HepG2 (cell line): Measurements from ENCODE around the gene FDPS. TPM values are rescaled to one million over a fixed set of nuclear protein-coding genes. Genes with fewer than 3 reads are reported as not detected.

ENCODE experiments used
- ARNT2 ChIP-seq: sonication (generic); formaldehyde crosslinking; IDR thresholded peaks from 2 replicates; pipeline ENCODE4 v1.8.0; 2022; ENCODE audit warnings: mild to moderate bottlenecking, low read depth, missing genetic modification reagents, moderate library complexity
- ELF1 ChIP-seq: sonication (generic); formaldehyde crosslinking; IDR thresholded peaks from 2 replicates; pipeline ENCODE4 v1.4.0; 2020; ENCODE audit warnings: missing genetic modification reagents
- FOXP4 ChIP-seq: sonication (generic); formaldehyde crosslinking; IDR thresholded peaks from 2 replicates; pipeline ENCODE4 v1.4.0; 2020; ENCODE audit warnings: missing genetic modification reagents
- HNF1A ChIP-seq, 2 experiments: sonication (generic) in 1 of 2; formaldehyde crosslinking in 1 of 2; IDR thresholded peaks; 2 replicates each; pipeline versions ENCODE4 v1.4.0 to v1.6.1; 2016 to 2020; ENCODE audit warnings: borderline replicate concordance in 1 of 2, low read depth in 1 of 2, mild to moderate bottlenecking in 1 of 2, missing genetic modification reagents in 1 of 2
- LRRFIP1 ChIP-seq: sonication (generic); formaldehyde crosslinking; conservative IDR thresholded peaks from 2 replicates; pipeline ENCODE4 v1.4.0; 2020; ENCODE audit warnings: missing genetic modification reagents
- MED13 ChIP-seq: sonication (generic); formaldehyde crosslinking; IDR thresholded peaks from 2 replicates; pipeline ENCODE4 v1.5.0; 2020; ENCODE audit warnings: missing genetic modification reagents
- MED8 ChIP-seq: sonication (generic); formaldehyde crosslinking; IDR thresholded peaks from 2 replicates; pipeline ENCODE4 v1.8.1; 2023; ENCODE audit warnings: mild to moderate bottlenecking, missing genetic modification reagents; ENCODE audit not compliant: insufficient replicate concordance
- NFYC ChIP-seq: IDR thresholded peaks from 2 replicates; pipeline ENCODE4 v1.6.1; 2016; ENCODE audit warnings: missing genetic modification reagents, missing compliant biosample characterization
- RELA ChIP-seq: sonication (generic); formaldehyde crosslinking; IDR thresholded peaks from 2 replicates; pipeline ENCODE4 v1.4.0; 2020; ENCODE audit warnings: missing genetic modification reagents
- RNF2 ChIP-seq: fragments of 450-650 bp; conservative IDR thresholded peaks from 2 replicates; pipeline ENCODE4 v1.6.1; 2016; ENCODE audit warnings: low read depth
- SNAPC2 ChIP-seq: sonication (generic); formaldehyde crosslinking; IDR thresholded peaks from 2 replicates; pipeline ENCODE4 v1.8.1; 2022; ENCODE audit warnings: mild to moderate bottlenecking, missing genetic modification reagents
- SOX6 ChIP-seq, 2 experiments: fragments of 450-650 bp in 1 of 2; sonication (generic) in 1 of 2; formaldehyde crosslinking in 1 of 2; IDR thresholded peaks; 2 replicates each; pipeline versions ENCODE4 v1.4.0 to v1.6.1; 2017 to 2020; ENCODE audit warnings: antibody characterized with exemption in 1 of 2, mild to moderate bottlenecking in 1 of 2, missing genetic modification reagents in 1 of 2
- YEATS4 ChIP-seq: sonication (generic); formaldehyde crosslinking; IDR thresholded peaks from 2 replicates; pipeline ENCODE4 v1.4.0; 2020; ENCODE audit warnings: missing genetic modification reagents, borderline replicate concordance
- ZFP36L1 ChIP-seq: sonication (generic); formaldehyde crosslinking; IDR thresholded peaks from 2 replicates; pipeline ENCODE4 v1.8.0; 2022; ENCODE audit warnings: mild to moderate bottlenecking, missing genetic modification reagents, moderate library complexity
- ZNF501 ChIP-seq: sonication (generic); formaldehyde crosslinking; IDR thresholded peaks from 2 replicates; pipeline ENCODE4 v1.5.1; 2020; ENCODE audit warnings: mild to moderate bottlenecking, moderate library complexity, missing genetic modification reagents
- polyA plus RNA-seq, 8 experiments: library from polyadenylated mRNA; depleted of rRNA in 3 of 8; stranded (reverse) in 7 of 8; unstranded in 1 of 8; fragments of >200 nt; fragmentation: Illumina TruSeq in 4 of 8; extraction: Trizol in 4 of 8; gene quantifications; 2 replicates each; pipeline versions ENCODE4 v1.2.1 to v1.2.3, GENCODE V29; 2011 to 2016; ENCODE audit warnings: low read depth in 4 of 8, missing spikeins in 1 of 8, mixed read lengths in 1 of 8; ENCODE audit not compliant: insufficient read depth in 1 of 8
- total RNA-seq, 5 experiments: library from RNA; depleted of rRNA; stranded (reverse); fragments of >200 nt; fragmentation: Illumina TruSeq; extraction: Trizol; gene quantifications; 2 replicates each; pipeline ENCODE4 v1.2.3, GENCODE V29; 2016; ENCODE audit warnings: low read depth in 1 of 5
- TF ChIP-seq, protein P1 (sequence below): sonication (generic); formaldehyde crosslinking; IDR thresholded peaks from 2 replicates; pipeline ENCODE4 v1.5.1; 2020; ENCODE audit warnings: mild to moderate bottlenecking, missing genetic modification reagents, moderate library complexity

The FDPS gene
- total and polyA plus RNA-seq, 2 of the 13 experiments (the other 11 are each of a cell fraction or from before 2014, with no cell fraction given), result 264 to 519 TPM

DNA sequence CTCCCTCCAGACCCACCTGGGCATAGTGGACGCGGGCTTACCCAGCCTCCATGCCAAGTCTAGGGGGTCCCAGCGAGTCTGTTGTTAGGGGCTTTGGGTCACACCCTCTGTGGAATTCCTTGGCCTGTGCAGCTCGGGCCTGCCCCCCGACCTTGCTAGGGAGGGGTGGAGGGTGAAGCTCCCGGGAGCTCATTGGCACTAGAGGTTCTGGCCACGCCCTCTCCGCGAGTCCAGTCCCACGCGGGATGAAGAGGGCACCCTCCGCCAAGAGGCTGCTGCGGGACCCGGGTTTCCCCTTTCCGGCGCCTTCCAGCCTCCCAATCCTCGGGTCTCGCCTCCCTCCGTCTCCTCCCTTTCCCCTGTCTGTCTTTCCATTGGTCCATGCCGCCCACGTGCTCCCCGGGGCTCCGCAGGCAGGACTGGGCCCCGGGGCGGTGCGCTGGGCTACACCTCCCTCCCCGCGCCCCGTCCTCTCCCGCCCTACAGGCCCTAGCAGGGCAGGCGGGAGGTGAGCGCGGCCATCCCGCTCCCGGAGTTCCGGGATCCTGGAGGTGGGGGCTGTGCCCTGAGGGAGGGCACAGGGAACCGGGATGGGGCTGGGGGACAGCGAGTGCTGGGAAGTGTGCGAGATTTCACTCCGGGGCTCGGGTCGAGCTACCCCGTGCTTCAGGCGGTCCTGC is 15.5 kb downstream of the FDPS start (continued):
- TF ChIP-seq FOXP4 (CRISPR knock-in tag), result no peak; the same call in 1 of the 2 replicates
- peak; percentile 57; the same call in 1 of the 2 replicates for TF ChIP-seq YEATS4 (CRISPR knock-in tag)
- 0 out of 2 replicates have a peak, but pooled peaks have one; percentile 25 for TF ChIP-seq ZNF501 (CRISPR knock-in tag)
- TF ChIP-seq SNAPC2, result 0 out of 2 replicates have a peak, but pooled peaks have one; percentile 21
- TF ChIP-seq RELA (CRISPR knock-in tag), result no peak
- 0 out of 2 replicates have a peak, but pooled peaks have one; percentile 22 for TF ChIP-seq RNF2
- TF ChIP-seq MED8 (CRISPR knock-in tag), result no peak
- TF ChIP-seq LRRFIP1 (CRISPR knock-in tag), result 0 out of 2 replicates have a peak, but pooled peaks have one; percentile 38
- TF ChIP-seq NFYC (CRISPR knock-in tag), result peak; percentile 94
- 0 out of 2 replicates have a peak, but pooled peaks have one; percentile 56 for TF ChIP-seq ZFP36L1 (CRISPR knock-in tag)
- TF ChIP-seq ARNT2 (CRISPR knock-in tag), result 0 out of 2 replicates have a peak, but pooled peaks have one; percentile 7
- TF ChIP-seq SOX6 (IDR thresholded peaks at IDR 0.05), result no peak
- TF ChIP-seq SOX6 (CRISPR knock-in tag; IDR thresholded peaks at IDR 0.05), result peak; percentile 15; the same call in 1 of the 2 replicates
- peak; percentile 59; the same call in 1 of the 2 replicates for TF ChIP-seq ELF1 (CRISPR knock-in tag)
- TF ChIP-seq, protein P1, sequence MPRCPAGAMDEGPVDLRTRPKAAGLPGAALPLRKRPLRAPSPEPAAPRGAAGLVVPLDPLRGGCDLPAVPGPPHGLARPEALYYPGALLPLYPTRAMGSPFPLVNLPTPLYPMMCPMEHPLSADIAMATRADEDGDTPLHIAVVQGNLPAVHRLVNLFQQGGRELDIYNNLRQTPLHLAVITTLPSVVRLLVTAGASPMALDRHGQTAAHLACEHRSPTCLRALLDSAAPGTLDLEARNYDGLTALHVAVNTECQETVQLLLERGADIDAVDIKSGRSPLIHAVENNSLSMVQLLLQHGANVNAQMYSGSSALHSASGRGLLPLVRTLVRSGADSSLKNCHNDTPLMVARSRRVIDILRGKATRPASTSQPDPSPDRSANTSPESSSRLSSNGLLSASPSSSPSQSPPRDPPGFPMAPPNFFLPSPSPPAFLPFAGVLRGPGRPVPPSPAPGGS (CRISPR knock-in tag), result peak; percentile 59
- 0 out of 2 replicates have a peak, but pooled peaks have one; percentile 49 for TF ChIP-seq MED13
- TF ChIP-seq HNF1A (IDR thresholded peaks at IDR 0.05; ENCODE audit: low read depth), result no peak
- peak; percentile 42; the same call in 1 of the 2 replicates for TF ChIP-seq HNF1A (CRISPR knock-in tag; IDR thresholded peaks at IDR 0.05; ENCODE audit: borderline replicate concordance)
